Mesendoderm (in vitro differentiated cells): Measurements from ENCODE around the gene FRMPD2.

Experiments used
- DNase-seq: peaks from one replicate; pipeline ENCODE4 v3.0.0; 2013
- H2AK5ac ChIP-seq: 2 replicates; pipeline ENCODE4 v1.6.1; 2013; ENCODE audit warnings: low read length, inconsistent platforms
- H2BK120ac ChIP-seq: 2 replicates; pipeline ENCODE4 v1.6.1; 2013; ENCODE audit warnings: low read depth, mild to moderate bottlenecking, low read length, moderate library complexity, mixed read lengths
- H2BK15ac ChIP-seq: replicated peaks from 2 replicates; pipeline ENCODE4 v1.6.1; 2013; ENCODE audit warnings: low read depth, mild to moderate bottlenecking, moderate library complexity
- H2BK5ac ChIP-seq: 2 replicates; pipeline ENCODE4 v1.6.1; 2013; ENCODE audit warnings: low read length, inconsistent platforms
- H3K18ac ChIP-seq: 2 replicates; pipeline ENCODE4 v1.6.1; 2013; ENCODE audit warnings: mild to moderate bottlenecking, low read length, mixed read lengths
- H3K23ac ChIP-seq: one replicate; pipeline ENCODE4 v1.6.1; 2013; ENCODE audit warnings: low read length
- H3K27ac ChIP-seq: 2 replicates; pipeline ENCODE4 v1.5.1; 2013; ENCODE audit warnings: low read depth, mild to moderate bottlenecking, inconsistent platforms, low read length, moderate library complexity
- H3K27me3 ChIP-seq: 2 replicates; pipeline ENCODE4 v1.6.1; 2013; ENCODE audit warnings: low read length, control low read depth, mild to moderate bottlenecking, inconsistent platforms; ENCODE audit not compliant: insufficient read depth, poor library complexity
- H3K36me3 ChIP-seq: 2 replicates; pipeline ENCODE4 v1.6.1; 2013; ENCODE audit warnings: low read length, inconsistent platforms; ENCODE audit not compliant: control insufficient read depth, insufficient read depth
- H3K4ac ChIP-seq: one replicate; pipeline ENCODE4 v1.6.1; 2013; ENCODE audit warnings: low read depth, mild to moderate bottlenecking, low read length, moderate library complexity
- H3K4me1 ChIP-seq: 2 replicates; pipeline ENCODE4 v1.6.1; 2013; ENCODE audit warnings: low read depth, low read length, inconsistent platforms; ENCODE audit not compliant: control insufficient read depth
- H3K4me2 ChIP-seq: 2 replicates; pipeline ENCODE4 v1.6.1; 2013; ENCODE audit warnings: low read length
- H3K4me3 ChIP-seq: 2 replicates; pipeline ENCODE4 v1.5.1; 2013; ENCODE audit warnings: mild to moderate bottlenecking, low read length
- H3K56ac ChIP-seq: one replicate; pipeline ENCODE4 v1.6.1; 2013; ENCODE audit warnings: low read length
- H3K79me1 ChIP-seq: 2 replicates; pipeline ENCODE4 v1.6.1; 2013; ENCODE audit warnings: low read length, inconsistent platforms
- H3K79me2 ChIP-seq: 2 replicates; pipeline ENCODE4 v1.6.1; 2013; ENCODE audit warnings: mild to moderate bottlenecking, low read length; ENCODE audit not compliant: control insufficient read depth, insufficient read depth
- H3K9ac ChIP-seq: 2 replicates; pipeline ENCODE4 v1.6.1; 2013; ENCODE audit warnings: low read length, inconsistent platforms
- H4K5ac ChIP-seq: one replicate; pipeline ENCODE4 v1.6.1; 2013; ENCODE audit warnings: low read length
- H4K8ac ChIP-seq: one replicate; pipeline ENCODE4 v1.6.1; 2013; ENCODE audit warnings: low read depth, mild to moderate bottlenecking, control low read depth, low read length, moderate library complexity
- WGBS: extraction: QIAGEN DNeasy Blood & Tissue Kit; methylation state at CpG from one replicate; pipeline ENCODE4 v1.1.7; 2013; ENCODE audit warnings: low lambda C conversion rate, missing lambda C conversion rate; ENCODE audit not compliant: insufficient coverage; ENCODE audit errors: extremely low coverage; 5-methylcytosine and 5-hydroxymethylcytosine counted together

Gene FRMPD2

DNA sequence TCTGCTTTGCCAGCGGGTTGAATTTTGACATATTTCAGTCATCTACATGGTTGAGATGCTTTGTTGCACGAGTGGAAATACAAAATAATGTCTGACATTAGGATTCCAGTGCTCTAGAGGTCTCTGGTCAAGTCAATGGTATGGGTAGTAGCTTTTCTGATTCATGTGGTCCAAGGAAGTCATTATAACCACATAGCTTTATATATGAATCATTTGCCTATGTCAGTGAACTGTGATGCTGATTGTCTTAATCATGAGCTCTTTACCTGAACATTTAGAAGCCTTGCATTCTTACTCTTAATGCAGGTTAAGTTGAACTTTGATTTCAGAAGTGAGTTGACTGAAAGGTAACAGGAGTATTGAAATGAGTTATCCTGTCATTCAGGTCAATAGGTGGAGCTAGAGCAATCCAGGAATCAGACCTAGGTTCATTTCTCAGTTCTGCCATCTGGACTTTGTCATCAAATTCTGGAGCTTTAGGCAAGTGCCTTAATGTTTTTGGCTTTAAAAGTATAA lies 35.3 kb upstream of the FRMPD2 start:
- no peak overlapping the region for H2BK120ac ChIP-seq
- H3K27ac ChIP-seq: no peak overlapping the region
- no peak overlapping the region for H4K8ac ChIP-seq
- H3K4me1 ChIP-seq: peaks cover 3% of the 10 kb centered on the region
- H2AK5ac ChIP-seq: no peak overlapping the region
- no peaks in the 10 kb centered on the region for H3K36me3 ChIP-seq
- no peak overlapping the region for H3K18ac ChIP-seq
- no peak overlapping the region for H3K4me2 ChIP-seq
- H4K5ac ChIP-seq: no peak overlapping the region
- H3K4me3 ChIP-seq: no peak overlapping the region
- peaks cover 25% of the 10 kb centered on the region for H3K79me2 ChIP-seq
- H2BK5ac ChIP-seq: no peak overlapping the region
- no peak overlapping the region for H3K9ac ChIP-seq
- WGBS: no CpG with 5 or more reads among the region's 2 CpGs
- no peak overlapping the region for H3K56ac ChIP-seq
- H3K79me1 ChIP-seq: peaks cover 2% of the 10 kb centered on the region
- H3K23ac ChIP-seq: no peak overlapping the region
- H2BK15ac ChIP-seq: no peak overlapping the region
- H3K27me3 ChIP-seq: no peaks in the 10 kb centered on the region
- no peak for DNase-seq
- no peak overlapping the region for H3K4ac ChIP-seq

DNA sequence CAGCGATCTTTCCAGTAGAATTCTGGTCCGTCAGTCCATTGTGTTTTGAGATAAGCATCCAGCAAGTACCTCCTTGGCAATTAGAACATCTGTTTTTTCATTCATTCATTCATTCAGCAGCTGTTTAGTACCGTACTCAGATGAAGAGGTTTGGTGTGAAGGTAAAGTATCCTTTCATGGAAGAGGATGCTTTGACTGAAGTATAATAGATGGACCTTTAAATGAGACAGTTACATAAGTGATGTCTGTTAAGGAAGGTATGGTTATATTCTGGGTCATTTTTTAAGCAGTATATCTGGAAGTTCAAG lies 33.2 kb upstream of the FRMPD2 start:
- no peak overlapping the region for H4K8ac ChIP-seq
- peak overlapping the region; percentile 86 for H3K4me3 ChIP-seq
- H2BK5ac ChIP-seq: no peak overlapping the region
- H3K27ac ChIP-seq: no peak overlapping the region
- no peak overlapping the region for H2BK15ac ChIP-seq
- peak overlapping the region; percentile 89 for H3K9ac ChIP-seq
- H4K5ac ChIP-seq: no peak overlapping the region
- H3K56ac ChIP-seq: peak overlapping the region; percentile 93
- no peak overlapping the region for H3K18ac ChIP-seq
- H2BK120ac ChIP-seq: no peak overlapping the region
- no peaks in the 10 kb centered on the region for H3K27me3 ChIP-seq
- no peaks in the 10 kb centered on the region for H3K36me3 ChIP-seq
- no CpG with 5 or more reads among the region's 3 CpGs for WGBS
- peaks cover 17% of the 10 kb centered on the region for H3K79me2 ChIP-seq
- H2AK5ac ChIP-seq: no peak overlapping the region
- peaks cover 3% of the 10 kb centered on the region for H3K4me1 ChIP-seq
- no peaks in the 10 kb centered on the region for H3K79me1 ChIP-seq
- H3K4me2 ChIP-seq: peak overlapping the region; percentile 22
- H3K23ac ChIP-seq: no peak overlapping the region
- H3K4ac ChIP-seq: no peak overlapping the region
- DNase-seq: no peak

DNA sequence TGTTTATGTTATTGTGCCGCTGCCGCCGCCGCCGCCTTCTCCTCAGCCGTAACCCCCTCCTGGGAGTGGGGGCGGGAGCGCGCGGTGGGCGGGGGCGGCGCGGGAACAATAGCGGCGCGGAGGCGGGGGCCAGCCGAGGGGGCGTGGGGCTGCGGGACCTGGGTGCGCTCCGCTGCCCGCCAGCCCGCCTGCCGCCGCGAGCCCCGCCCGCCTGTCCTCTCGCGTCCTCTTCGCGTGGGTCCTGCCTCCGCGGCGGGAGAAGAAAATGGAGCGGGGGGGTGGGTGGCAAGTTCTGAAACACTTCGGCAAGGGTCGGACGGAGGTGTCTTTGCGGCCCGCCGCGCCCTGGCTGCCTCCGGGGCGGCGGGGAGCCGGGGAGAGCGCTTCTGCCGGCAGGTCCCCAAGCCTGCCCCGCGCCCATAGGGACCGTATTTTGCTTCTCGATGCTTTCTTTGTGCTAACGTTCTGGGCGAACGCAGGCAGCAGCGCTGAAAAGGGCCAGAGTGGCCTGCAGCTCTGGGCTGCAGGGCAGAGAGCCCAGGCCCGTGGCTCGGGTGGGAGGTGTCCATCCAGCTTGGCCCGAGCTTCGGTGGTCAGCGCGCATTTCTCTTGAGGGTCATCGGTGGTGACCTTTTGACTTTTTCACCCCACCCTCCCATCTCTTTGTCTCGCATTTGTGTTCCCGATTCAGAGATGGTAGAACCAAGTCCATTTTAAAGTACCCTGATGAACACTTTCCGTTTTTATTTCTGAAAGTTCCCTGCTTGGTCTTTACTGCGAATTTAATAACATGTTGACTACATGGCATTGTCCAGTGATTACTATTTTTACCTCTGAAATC lies 32.6 kb upstream of the FRMPD2 start:
- H3K27ac ChIP-seq: peak overlapping the region; percentile 85
- peak overlapping the region; percentile 59 for H3K23ac ChIP-seq
- H2AK5ac ChIP-seq: no peak overlapping the region
- peak overlapping the region; percentile 93 for H3K56ac ChIP-seq
- H3K79me2 ChIP-seq: peaks cover 17% of the 10 kb centered on the region
- peak overlapping the region; percentile 89 for H3K9ac ChIP-seq
- H3K79me1 ChIP-seq: no peaks in the 10 kb centered on the region
- H2BK15ac ChIP-seq: no peak overlapping the region
- H3K4me3 ChIP-seq: peak overlapping the region; percentile 86
- H2BK120ac ChIP-seq: no peak overlapping the region
- H3K4me1 ChIP-seq: peaks cover 3% of the 10 kb centered on the region
- WGBS: no CpG with 5 or more reads among the region's 70 CpGs
- H3K4ac ChIP-seq: peak overlapping the region; percentile 75
- no peak overlapping the region for H4K8ac ChIP-seq
- peak; percentile 67 for DNase-seq
- H3K27me3 ChIP-seq: no peaks in the 10 kb centered on the region
- no peaks in the 10 kb centered on the region for H3K36me3 ChIP-seq
- H4K5ac ChIP-seq: no peak overlapping the region
- H3K4me2 ChIP-seq: peak overlapping the region; percentile 22
- H2BK5ac ChIP-seq: no peak overlapping the region
- peak overlapping the region; percentile 76 for H3K18ac ChIP-seq

DNA sequence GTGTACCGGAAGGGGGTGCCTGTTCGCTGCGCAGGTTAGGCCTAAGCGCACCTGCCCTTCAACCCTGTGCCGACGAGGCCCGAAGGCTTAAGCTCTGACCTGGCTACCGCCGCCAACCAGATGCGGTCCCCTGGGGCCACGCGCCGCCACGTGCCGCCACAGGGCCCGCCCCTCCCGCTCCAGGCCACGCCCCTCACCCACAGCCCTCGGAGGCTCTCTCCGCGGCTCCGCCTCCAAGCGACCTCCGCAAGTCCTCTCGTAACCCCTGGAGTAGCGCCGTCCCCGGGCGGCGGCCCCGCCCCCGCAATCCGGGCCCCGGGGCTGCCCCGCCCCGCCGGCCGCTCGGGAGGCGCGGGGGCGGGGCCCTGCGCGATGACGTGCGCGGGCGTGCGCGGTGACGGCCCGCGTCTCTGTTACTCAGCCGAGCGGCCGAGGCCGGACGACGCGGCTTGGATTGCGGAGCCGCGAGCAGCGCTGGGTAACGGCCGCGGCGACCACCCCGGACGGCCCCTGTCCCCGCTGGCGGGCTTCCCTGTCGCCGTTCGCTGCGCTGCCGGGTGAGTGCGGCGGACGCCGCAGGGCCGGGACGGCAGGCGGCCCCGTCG lies 31.9 kb upstream of the FRMPD2 start, which contains the start of gene MAPK8:
Gene MAPK8, plus strand, starts transcription at position 413 of the 605 bp plus-strand sequence. CDS start 94,984 bp downstream, outside the sequence.
- Histone ChIP-seq H3K27ac (peak within 1 kb of the TSS; percentile 85), H3K79me2 (peaks cover 17% of the 10 kb centered on the region), H3K4me3 (peak within 1 kb of the TSS; percentile 86), H3K36me3 (no peaks in the 10 kb centered on the region), H4K8ac (no peak within 1 kb of the TSS), H3K23ac (peak within 1 kb of the TSS; percentile 59), H3K18ac (peak within 1 kb of the TSS; percentile 76), H3K79me1 (no peaks in the 10 kb centered on the region), H3K27me3 (no peaks in the 10 kb centered on the region), H4K5ac (no peak within 1 kb of the TSS), H3K9ac (peak within 1 kb of the TSS; percentile 89), H3K4ac (peak within 1 kb of the TSS; percentile 75), H3K4me1 (peaks cover 3% of the 10 kb centered on the region), H2BK15ac (no peak within 1 kb of the TSS), H2BK5ac (no peak within 1 kb of the TSS), H3K56ac (peak within 1 kb of the TSS; percentile 93), H2BK120ac (no peak within 1 kb of the TSS), H3K4me2 (peak within 1 kb of the TSS; percentile 43), H2AK5ac (no peak within 1 kb of the TSS)
- DNase-seq: peak; percentile 97
- WGBS: no CpG with 5 or more reads among the region's 86 CpGs

DNA sequence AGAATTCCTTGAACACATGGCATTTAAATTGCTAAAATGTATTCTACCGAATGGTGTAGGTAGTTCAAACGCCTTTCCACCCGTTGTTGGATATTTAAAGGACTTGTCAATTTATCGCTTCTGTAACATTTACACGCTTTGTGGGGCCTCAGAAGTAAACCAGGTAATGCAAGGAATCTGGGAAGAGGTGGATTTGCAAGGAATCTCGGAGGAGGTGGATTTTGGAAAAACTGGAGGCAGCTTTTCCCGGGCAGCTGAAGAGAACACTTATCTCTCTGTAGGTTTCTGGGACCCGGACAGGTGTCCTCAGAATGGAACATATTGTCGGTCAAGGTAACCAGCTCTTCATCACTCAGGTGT lies 31.4 kb upstream of the FRMPD2 start:
- Histone ChIP-seq H2BK15ac (no peak overlapping the region), H3K4me1 (peaks cover 3% of the 10 kb centered on the region), H3K4ac (no peak overlapping the region), H2AK5ac (no peak overlapping the region), H2BK5ac (no peak overlapping the region), H3K27me3 (no peaks in the 10 kb centered on the region), H3K27ac (no peak overlapping the region), H3K4me2 (peak overlapping the region; percentile 43), H3K79me2 (peaks cover 15% of the 10 kb centered on the region), H3K36me3 (no peaks in the 10 kb centered on the region), H4K8ac (no peak overlapping the region), H3K4me3 (no peak overlapping the region), H3K18ac (no peak overlapping the region), H2BK120ac (no peak overlapping the region), H3K23ac (no peak overlapping the region), H3K56ac (peak overlapping the region; percentile 46), H3K9ac (peak overlapping the region; percentile 20), H3K79me1 (no peaks in the 10 kb centered on the region), H4K5ac (no peak overlapping the region)
- no peak for DNase-seq
- WGBS: no CpG with 5 or more reads among the region's 9 CpGs
